ENCODE data around the gene CST8. TPM values are rescaled to one million over a fixed set of nuclear protein-coding genes. Genes with fewer than 3 reads are reported as not detected.

The CST8 gene
- polyA plus RNA-seq, 12 donors, result not detected

- DNase-seq, result no peak
Measured at GRCh38 chr20:23520185-23520584, 29.3 kb downstream of the CST8 start.

GRCh38 chr20:23524146-23524545 lies 33.2 kb downstream of the CST8 start:
- no peak for DNase-seq

GRCh38 chr20:23526850-23527249 lies 35.9 kb downstream of the CST8 start:
- no peak for DNase-seq

- DNase-seq, result no peak
Measured at GRCh38 chr20:23528867-23529431, 38.0 kb downstream of the CST8 start.

DNA sequence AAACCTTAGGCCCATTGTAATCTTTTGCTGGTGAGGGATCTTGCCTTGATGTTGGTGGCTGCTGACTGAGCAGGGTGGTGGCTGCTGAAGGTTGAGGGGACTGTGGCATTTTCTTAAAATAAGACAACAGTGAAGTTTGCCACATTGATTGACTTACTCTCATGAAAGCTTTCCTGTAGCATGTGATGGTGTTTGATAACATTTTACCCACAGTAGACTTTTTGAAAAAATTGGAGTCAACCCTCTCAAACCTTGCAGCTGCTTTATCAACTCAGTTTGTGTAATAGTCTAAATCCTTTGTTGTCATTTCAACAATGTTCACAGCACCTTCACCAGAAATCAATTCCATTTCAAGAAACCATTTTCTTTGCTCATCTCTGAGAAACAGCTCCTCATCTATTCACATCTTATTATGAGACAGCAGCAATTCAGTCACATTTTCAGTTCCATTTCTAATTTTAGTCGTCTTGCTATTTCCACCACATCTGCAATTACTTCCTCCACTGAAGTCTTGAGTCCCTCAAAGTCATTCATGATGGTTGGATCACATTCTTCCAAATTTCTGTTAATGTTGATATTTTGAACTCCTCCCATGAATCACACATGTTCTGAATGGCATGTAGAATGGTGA lies 40.1 kb downstream of the CST8 start:
- DNase-seq, result no peak

GRCh38 chr20:23532533-23532932 lies 41.6 kb downstream of the CST8 start:
- no peak for DNase-seq

DNA sequence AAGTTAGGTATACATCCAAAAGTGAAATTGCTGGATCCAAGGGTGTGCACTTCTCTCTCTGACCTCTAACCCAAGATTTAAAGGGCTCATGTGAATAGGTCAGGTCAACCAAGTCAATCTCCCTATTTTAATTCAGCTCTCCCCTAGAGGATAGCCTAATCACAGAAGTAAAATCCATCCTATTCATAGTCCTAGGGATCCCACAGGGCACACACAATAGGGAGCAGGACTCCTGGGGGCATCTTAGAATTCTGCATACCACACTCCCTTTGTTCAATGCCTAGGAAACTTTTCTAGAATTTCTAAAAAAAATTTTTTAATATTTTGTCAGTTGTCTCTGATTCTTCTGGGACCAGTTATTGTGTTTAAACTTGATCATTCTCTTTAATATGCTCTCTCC lies 42.2 kb downstream of the CST8 start:
- no peak for DNase-seq

DNA sequence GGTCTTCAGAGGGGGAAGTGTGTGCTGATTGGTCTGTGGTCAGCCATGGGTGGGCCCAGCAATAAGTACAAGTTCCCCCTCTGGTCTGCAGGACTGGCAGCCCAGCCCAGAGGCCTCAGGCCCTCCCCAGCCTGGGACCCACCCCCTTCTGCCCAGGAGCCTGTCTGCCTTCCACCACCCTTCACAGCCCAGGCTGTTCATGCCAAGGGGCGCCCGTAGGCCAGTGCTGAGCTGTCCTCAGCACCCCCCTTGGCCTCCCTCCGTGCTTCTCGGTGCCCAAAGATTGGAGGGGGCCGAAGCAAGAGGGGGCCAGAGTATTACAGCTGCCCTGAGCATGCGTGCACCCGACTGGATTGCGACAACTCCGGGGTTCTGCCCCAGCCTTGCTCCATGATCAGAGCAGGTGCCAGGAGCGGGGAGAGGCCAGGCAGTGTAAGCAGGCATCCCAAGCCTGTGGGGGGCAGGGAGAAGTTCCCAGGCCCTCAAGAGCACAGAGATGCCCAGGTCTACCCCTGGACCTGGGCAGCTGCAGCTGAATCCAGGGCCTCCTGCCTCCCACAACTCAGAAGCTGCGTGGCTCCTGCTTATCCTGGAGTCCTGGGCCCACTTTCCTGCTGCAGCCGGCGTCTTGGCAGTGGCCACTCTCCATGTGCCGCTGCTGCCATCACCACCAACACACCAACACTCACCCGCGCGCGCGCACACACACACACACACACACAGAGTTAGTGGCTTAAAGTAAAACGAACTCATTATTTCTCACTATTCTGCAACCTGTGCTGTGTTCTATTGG lies 44.1 kb downstream of the CST8 start:
- no peak for DNase-seq

GRCh38 chr20:23536328-23536974 lies 45.5 kb downstream of the CST8 start:
- DNase-seq, result peak; percentile 41

- no peak for DNase-seq
Measured at GRCh38 chr20:23537030-23537429, 46.1 kb downstream of the CST8 start.

DNA sequence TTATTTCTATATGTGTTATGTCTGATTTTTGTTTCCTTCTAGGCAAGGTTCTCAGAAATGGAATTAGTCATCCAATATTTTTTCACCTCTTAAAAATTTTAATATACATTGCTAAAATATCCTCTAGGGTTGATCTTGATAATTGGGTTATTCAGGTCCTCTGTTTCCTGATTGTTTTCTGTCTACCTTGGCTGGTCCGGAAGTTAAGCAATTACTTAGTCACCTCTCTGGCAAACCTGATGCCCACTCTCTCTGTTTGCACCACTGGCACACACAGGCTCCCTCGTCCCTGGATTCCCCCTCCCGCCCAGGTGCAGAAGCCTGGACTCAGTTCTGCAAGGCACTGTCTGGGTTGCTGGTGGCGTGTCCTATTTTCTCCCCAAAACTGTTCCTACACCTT lies 49.7 kb downstream of the CST8 start:
- DNase-seq, result no peak

DNA sequence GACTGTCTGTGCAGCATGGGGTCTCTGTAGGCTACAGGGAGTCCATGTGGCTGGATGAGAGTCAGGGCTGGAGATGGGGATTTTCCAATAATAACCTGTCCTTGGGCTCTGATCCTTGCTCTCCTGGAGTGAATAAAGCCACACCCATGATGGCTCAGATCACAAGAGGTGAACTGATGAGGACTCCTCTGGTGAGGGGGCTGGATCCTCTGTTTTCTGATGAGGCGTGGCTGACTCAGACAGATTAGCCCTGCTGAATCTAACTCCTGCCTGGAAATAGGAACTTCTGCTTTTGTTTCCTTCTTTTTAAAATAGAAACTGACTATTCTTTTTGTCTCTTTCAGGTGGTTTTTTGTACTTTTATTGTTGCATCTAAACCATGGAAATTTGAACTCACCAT lies 50.4 kb downstream of the CST8 start:
- no peak for DNase-seq

- no peak for DNase-seq
Measured at GRCh38 chr20:23541776-23542175, 50.9 kb downstream of the CST8 start.

DNA sequence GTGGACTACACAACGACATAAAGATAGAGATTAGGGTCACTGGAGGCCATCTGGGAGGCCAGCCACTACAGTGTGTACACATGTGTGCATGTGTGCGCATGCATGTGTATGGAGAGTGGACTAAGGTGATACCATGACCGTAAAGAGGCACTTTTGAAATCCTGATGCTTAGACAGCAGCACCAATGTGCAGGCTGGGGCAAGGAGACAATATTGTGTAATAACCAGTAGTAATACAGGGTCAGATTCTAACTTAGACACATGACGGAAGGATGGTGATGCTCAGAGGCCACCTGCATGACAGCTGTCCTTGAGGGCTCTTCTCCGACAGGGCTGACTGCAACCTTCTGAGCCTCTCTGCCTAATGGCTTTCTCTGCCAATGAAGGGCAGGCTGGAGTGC lies 51.9 kb downstream of the CST8 start:
- no peak for DNase-seq

GRCh38 chr20:23544133-23544532 lies 53.2 kb downstream of the CST8 start:
- DNase-seq, result no peak

Other genes starting within 250 kb of the CST8 start
- gene NXT1, start 140.3 kb upstream of the CST8 start, polyA plus RNA-seq (ENCODE audit: insufficient read length in 12 of 12), result 10 to 100 TPM in 9 of 12 donors, 1 to 10 TPM in 2, not detected in 1; 8.0 to 17.3 (median 10.8) TPM
- gene GZF1, start 128.9 kb upstream of the CST8 start, polyA plus RNA-seq (ENCODE audit: insufficient read length in 12 of 12), result 10 to 100 TPM in 5 of 12 donors, 1 to 10 TPM in 6, not detected in 1; 7.8 to 13.6 (median 9.7) TPM
- gene NAPB, start 69.6 kb upstream of the CST8 start, polyA plus RNA-seq (ENCODE audit: insufficient read length in 12 of 12), result 10 to 100 TPM in 3 of 12 donors, 1 to 10 TPM in 8, not detected in 1; 5.2 to 12.8 (median 8.1) TPM
- gene CSTL1, start 51.4 kb upstream of the CST8 start, polyA plus RNA-seq (ENCODE audit: insufficient read length in 12 of 12), result not detected
- gene CST11, start 38.2 kb upstream of the CST8 start, polyA plus RNA-seq (ENCODE audit: insufficient read length in 12 of 12), result not detected
- not detected for gene CST9L, start 77.4 kb downstream of the CST8 start, polyA plus RNA-seq (ENCODE audit: insufficient read length in 12 of 12)
- gene CST9, start 114.8 kb downstream of the CST8 start, polyA plus RNA-seq (ENCODE audit: insufficient read length in 12 of 12), result not detected
- gene CST3, start 146.8 kb downstream of the CST8 start, polyA plus RNA-seq (ENCODE audit: insufficient read length in 12 of 12), result 100 to 1,000 TPM in 4 of 12 donors, 10 to 100 TPM in 7, not detected in 1; 67.9 to 280 (median 88.8) TPM
- gene CST4, start 197.9 kb downstream of the CST8 start, polyA plus RNA-seq (ENCODE audit: insufficient read length in 12 of 12), result not detected